HG03439 (cell line): ENCODE data around the gene PCDHGA5.
"Not testable (repeated sequence)": the region's sequence is repeated elsewhere in the genome, so short reads cannot be mapped to it uniquely, and the experiment has no call there.

Experiments used
- ATAC-seq: cut with Tn5 transposase; IDR thresholded peaks from one replicate; pipeline ENCODE4 v1.9.1; 2021; ENCODE audit warnings: mild to moderate bottlenecking, moderate library complexity; ENCODE audit not compliant: unreplicated experiment

The PCDHGA5 gene

DNA sequence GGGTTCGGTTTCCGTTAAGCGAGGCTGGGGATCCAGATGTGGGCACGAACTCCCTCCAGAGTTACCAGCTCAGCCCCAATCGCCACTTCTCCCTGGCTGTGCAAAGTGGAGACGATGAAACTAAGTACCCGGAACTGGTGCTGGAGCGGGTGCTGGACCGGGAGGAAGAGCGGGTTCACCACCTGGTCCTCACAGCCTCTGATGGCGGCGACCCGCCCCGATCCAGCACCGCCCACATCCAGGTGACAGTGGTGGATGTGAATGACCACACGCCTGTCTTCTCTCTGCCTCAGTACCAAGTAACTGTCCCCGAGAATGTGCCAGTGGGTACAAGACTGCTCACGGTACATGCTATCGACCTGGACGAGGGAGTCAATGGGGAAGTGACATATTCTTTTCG lies 19.4 kb downstream of the PCDHGA5 start:
- no peak for ATAC-seq

- no peak for ATAC-seq
Observed at GRCh38 chr5:141384471-141385267, 20.7 kb downstream of the PCDHGA5 start.

GRCh38 chr5:141387557-141388311 lies 23.8 kb downstream of the PCDHGA5 start, which contains the start of gene PCDHGB4:
PCDHGB4 (plus strand) TSS chr5:141387698; CDS start chr5:141387885, 187 bp downstream.
- not testable (repeated sequence) for ATAC-seq

DNA sequence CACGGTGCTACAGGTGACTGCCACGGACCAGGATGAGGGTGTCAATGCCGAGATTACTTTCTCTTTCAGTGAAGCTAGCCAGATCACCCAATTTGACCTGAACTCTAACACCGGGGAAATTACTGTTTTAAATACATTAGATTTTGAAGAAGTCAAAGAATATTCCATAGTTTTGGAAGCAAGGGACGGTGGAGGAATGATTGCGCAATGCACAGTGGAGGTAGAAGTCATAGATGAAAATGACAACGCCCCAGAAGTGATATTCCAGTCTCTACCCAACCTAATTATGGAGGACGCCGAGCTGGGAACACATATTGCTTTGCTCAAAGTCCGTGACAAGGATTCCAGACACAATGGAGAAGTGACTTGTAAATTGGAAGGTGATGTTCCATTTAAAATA lies 24.7 kb downstream of the PCDHGA5 start:
- ATAC-seq = no peak

GRCh38 chr5:141389153-141390042 lies 25.4 kb downstream of the PCDHGA5 start:
- no peak for ATAC-seq

DNA sequence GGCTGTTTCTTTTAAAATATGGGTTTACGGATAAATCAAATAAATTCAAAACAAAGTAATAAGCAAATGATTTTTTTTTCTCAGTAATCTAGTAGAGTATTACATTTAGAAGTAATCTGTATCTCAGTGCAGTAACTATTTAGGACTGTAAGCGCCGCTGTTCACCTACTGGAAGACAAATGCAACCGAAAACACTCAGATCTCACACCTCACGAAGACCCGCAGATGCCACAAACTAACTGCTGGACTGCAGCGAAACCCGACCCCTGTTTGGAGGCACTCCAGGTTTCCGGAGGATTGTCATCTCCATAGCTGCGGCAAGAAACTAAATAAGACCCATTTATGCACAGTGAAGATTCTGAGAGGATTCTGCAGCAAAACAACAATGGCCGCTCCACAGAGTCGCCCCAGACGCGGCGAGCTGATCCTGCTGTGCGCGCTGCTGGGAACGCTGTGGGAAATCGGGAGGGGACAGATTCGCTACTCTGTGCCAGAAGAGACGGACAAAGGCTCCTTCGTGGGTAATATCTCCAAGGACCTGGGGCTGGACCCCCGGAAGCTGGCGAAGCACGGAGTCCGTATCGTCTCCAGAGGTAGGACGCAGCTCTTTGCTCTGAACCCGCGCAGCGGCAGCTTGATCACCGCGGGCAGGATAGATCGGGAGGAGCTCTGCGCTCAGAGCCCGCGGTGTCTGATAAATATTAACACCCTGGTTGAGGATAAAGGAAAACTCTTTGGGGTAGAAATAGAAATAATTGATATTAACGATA lies 28.7 kb downstream of the PCDHGA5 start, which contains the start of gene PCDHGA8:
PCDHGA8 (plus strand) TSS at position 205 of the 770 bp plus-strand sequence; CDS start at position 386, 181 bp downstream.
- ATAC-seq = no peak

DNA sequence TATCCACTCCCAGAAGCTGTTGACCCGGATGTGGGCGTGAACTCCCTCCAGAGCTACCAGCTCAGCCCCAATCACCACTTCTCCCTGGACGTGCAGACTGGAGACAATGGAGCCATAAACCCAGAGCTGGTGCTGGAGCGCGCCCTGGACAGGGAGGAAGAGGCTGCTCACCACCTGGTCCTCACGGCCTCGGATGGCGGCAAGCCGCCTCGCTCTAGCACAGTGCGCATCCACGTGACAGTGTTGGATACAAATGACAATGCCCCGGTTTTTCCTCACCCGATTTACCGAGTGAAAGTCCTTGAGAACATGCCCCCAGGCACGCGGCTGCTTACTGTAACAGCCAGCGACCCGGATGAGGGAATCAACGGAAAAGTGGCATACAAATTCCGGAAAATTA lies 29.3 kb downstream of the PCDHGA5 start:
- ATAC-seq = no peak

DNA sequence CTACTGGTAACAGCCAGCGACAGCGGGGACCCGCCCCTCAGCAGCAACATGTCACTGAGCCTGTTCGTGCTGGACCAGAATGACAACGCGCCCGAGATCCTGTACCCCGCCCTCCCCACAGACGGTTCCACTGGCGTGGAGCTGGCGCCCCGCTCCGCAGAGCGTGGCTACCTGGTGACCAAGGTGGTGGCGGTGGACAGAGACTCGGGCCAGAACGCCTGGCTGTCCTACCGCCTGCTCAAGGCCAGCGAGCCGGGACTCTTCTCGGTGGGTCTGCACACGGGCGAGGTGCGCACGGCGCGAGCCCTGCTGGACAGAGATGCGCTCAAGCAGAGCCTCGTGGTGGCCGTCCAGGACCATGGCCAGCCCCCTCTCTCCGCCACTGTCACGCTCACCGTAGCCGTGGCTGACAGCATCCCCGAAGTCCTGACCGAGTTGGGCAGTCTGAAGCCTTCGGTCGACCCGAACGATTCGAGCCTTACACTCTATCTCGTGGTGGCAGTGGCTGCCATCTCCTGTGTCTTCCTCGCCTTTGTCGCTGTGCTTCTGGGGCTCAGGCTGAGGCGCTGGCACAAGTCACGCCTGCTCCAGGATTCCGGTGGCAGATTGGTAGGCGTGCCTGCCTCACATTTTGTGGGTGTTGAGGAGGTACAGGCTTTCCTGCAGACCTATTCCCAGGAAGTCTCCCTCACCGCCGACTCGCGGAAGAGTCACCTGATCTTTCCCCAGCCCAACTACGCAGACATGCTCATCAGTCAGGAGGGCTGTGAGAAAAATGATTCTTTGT lies 30.6 kb downstream of the PCDHGA5 start:
- ATAC-seq = not testable (repeated sequence)

- ATAC-seq = peak; percentile 54
Observed at GRCh38 chr5:141397756-141398551, 34.0 kb downstream of the PCDHGA5 start, which contains the start of gene PCDHGB5. PCDHGB5 (plus strand) TSS chr5:141397947; CDS start chr5:141398128, 181 bp downstream.

- no peak for ATAC-seq
Observed at GRCh38 chr5:141398608-141399007, 34.6 kb downstream of the PCDHGA5 start.

- ATAC-seq = no peak
Observed at GRCh38 chr5:141399555-141400258, 35.7 kb downstream of the PCDHGA5 start.

GRCh38 chr5:141402553-141403243 lies 38.7 kb downstream of the PCDHGA5 start, which contains the start of gene PCDHGA9:
PCDHGA9 (plus strand) TSS chr5:141402778; CDS start chr5:141402953, 175 bp downstream.
- ATAC-seq = no peak

DNA sequence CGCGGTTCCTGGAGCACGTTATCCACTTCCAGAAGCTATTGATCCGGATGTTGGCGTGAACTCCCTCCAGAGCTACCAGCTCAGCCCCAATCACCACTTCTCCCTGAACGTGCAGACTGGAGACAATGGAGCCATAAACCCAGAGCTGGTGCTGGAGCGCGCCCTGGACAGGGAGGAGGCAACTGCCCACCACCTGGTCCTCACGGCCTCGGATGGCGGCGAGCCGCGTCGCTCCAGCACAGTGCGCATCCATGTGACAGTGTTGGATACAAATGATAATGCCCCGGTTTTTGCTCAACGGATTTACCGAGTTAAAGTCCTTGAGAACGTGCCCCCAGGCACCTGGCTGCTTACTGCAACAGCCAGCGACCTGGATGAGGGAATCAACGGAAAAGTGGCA lies 39.4 kb downstream of the PCDHGA5 start:
- ATAC-seq = no peak

DNA sequence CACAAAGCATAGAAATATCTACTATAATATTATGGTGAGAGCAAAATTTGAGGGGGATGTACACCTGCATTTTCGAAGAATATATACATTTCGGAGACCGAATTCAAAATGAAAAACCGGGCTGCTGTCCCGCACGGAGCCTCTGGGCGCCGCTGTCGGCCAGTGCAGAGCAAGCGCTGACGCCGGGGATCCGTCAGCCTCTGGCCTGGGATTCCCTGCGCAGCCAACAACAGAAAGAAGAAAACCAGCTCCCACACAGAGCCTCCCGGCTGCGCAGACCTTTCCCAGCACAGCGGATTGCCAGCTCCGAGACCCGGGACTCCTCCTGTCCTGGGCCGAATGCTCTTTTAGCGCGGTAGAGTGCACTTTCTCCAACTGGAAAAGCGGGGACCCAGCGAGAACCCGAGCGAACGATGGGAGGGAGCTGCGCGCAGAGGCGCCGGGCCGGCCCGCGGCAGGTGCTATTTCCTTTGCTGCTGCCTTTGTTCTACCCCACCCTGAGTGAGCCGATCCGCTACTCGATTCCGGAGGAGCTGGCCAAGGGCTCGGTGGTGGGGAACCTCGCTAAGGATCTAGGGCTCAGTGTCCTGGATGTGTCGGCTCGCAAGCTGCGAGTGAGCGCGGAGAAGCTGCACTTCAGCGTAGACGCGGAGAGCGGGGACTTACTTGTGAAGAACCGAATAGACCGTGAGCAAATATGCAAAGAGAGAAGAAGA lies 44.0 kb downstream of the PCDHGA5 start, which contains the start of gene PCDHGB6:
PCDHGB6 (plus strand) TSS at position 232 of the 716 bp plus-strand sequence; CDS start at position 414, 182 bp downstream.
- not testable (repeated sequence) for ATAC-seq

GRCh38 chr5:141409598-141410306 lies 45.8 kb downstream of the PCDHGA5 start:
- ATAC-seq = no peak

- no peak for ATAC-seq
Observed at GRCh38 chr5:141411575-141411974, 47.6 kb downstream of the PCDHGA5 start.
